ENCODE data around the gene CFI.
A peak's percentile ranks its signal among the peaks of the same experiment; 100 is the strongest.

The CFI gene

DNA sequence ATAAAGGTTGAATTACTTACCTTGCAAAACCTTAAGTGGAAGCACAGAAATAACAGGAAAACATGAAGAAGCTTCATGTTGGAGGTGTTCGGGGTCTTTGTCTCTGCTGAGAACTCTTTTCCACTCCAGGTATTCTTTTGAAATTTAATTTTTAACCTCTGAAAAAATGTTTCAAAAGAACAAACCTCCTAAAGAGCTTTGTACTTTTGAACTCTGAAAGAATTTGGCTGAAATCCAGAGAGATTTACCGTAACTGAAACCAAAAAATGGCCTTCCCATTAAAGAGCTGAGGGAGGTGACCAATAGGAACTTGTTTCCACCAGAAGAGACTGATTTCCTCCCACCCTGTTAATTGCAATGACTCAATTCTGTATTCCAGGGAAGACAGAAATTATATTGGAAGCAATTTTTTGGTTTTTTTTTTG, at the start of gene CFI:
Gene CFI (minus strand): TSS at position 105 of the 425 bp plus-strand sequence. CDS start 28 bp downstream, at position 77.
- DNase-seq: no peak

DNA sequence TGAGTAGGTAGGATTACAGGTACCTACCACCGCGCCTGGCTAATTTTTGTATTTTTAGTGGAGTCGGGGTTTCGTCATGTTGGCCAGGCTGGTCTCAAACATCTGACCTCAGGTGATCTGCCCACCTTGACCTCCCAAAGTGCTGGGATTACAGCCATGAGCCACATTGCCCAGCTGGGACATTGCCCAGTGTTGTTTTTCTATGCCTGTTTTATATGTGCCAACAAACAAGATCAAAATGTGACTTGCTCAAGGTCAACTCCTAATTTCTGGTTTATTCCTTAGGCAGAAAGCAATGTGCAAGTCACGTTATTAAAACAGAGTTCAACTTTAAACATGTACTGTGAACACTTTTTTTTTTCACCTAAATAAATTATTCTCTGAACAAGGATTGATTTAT, 48.8 kb upstream of the CFI start:
- no peak for DNase-seq

DNA sequence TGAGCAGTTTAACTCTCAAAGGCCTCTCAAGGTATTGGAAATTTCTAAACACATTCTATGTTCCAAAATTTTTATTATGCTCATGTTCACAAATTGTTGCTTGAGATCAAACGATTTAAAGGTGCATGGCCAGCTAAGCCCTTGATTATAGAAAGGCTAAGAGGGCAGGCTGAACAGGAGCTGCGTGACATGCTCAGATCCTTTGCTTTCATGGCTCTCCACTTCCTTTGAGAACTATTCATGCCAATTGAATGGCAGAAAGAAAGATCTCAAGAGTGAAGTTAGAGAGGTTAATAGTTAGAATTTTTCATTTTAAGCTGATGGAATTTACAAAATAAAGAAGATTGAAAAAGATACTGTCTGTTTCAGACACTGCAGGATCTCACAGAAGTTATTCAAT, 46.7 kb upstream of the CFI start:
- DNase-seq: no peak

DNA sequence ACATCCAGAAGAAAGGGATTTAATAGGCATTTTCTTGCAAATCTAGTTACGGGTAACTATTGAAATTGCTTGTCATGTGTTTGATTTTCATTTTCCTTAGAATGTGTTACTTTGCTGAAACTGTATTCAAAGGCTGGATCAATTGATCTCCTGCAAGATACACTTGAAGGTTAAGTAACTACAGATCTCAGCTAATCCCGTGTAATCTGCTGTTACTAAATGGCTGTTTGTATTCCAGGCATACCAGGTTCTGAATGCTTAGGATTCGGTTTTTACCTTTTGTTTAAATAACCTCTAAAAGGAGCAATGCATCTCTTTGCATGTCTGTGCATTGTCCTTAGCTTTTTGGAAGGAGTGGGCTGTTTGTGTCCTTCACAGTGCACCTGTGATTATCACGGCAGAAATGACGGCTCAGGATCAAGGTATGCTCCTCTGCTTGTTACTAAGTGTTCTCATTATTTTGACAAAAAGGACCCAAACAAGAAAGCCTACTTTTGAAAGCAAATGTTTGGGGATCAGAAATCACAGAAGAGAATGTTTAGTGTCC, 46.2 kb upstream of the CFI start, which contains the start of gene LRIT3:
Gene LRIT3 (plus strand): TSS at position 212 of the 547 bp plus-strand sequence. CDS start 95 bp downstream, at position 307.
- DNase-seq: no peak

DNA sequence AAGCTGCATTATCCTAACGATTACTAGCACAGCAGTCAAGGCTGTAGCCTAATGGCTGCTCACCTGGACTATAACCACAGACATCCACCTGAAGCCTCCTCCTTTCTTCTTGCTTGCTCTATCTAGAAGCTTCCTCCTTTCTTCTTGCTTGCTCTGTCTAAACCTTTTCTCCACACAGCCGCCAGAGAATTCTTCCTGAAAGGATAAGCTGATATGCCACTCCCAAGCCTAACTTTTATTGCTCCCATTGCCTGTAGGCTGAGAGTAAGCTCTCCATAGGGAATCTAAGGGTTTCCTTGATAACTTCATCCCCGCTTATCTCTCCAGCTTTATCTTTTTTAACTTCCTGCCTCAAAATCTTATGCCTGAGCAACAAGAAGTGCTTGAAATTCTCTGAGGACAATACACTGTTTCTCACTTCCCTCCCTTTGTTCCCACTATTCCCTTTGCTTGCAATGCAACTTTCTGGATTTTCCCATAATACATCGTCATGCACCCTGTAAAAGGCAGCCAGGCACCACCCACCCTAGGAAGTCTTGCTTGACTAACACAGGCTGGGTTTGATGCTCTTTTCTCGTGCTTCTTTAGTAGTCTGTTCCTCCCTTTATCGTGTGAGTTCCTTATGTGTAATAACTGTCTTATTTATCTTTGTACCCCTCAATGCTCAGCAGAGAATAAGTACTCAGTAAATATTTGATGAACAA, 44.7 kb upstream of the CFI start:
- no peak for DNase-seq

DNA sequence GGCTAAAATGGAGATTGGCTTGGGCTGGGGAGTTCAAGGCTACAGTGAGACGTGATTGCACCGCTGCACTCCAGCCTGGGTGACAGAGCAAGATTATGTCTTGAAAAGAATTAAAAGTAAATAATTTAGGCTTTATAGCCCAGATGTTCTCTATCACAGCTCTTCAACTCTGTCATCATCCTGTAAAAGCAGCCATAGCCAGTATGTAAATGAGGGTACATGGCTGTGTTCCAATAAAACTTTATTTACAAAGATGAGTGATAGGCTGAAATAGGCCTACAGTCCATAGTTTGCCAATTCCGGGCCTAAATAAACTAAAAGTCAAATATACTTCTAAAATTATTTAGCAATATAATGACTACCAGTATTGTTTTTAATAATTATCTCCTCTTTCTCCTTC, 35.2 kb upstream of the CFI start:
- no peak for DNase-seq

DNA sequence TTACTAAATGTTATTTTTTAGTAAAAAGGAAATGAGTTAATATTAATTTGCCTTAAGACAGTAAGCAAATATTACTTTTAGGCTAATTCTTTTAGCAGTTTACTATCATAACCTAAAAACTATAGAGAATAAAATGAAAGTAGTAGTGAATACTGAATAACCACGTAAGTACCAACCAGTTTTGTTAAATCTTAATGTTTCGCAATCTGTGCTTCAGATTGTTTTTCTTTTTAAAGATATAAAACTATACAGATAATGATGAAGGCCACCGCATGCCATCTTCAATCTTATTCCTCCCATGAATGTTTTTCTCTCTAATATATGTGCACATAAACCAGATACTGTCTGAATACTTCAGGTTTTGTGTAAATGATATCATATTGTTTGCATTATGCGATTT, 32.0 kb upstream of the CFI start:
- no peak for DNase-seq

DNA sequence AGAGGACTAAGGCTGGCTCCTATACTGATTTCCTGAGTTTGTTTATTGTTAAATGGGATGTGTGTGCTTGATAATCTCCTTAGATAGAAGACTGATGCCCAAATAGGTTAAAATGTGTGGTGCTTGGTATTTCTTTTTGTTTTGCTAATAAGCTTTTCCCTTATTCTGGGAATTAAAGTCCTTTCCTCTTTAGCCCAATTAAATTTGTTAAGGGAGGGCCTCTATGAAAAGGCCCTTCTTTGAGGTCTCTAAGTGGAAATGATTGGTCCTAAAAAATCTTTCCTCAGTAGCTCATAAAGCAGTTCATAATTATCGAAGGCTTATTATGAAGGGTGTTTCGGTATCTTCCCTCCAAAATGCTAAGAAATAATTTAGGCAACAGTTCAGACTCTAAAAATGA, 25.9 kb upstream of the CFI start, which contains the start of gene RRH:
Gene RRH (plus strand): TSS at position 301 of the 400 bp plus-strand sequence. CDS start 56 bp downstream, at position 357.
- no peak for DNase-seq

DNA sequence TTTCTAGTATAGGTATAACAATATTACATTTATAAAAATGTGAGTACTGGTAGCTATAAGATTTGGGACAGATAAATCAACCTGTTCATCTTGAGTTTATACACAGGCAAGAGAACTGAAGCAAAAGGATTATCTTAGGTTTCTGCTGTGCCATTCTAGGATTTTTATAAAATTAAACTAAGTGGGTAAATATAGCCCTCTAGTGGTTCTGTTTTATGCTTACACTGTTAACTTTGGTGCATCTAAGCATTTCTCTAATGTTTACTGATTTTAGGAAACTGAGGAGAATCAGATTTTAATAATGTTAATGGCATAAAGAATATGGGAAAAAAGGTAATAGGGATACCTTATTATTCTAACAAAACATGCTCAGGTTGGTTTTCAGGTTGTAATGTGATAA, 24.9 kb upstream of the CFI start:
- DNase-seq: no peak

DNA sequence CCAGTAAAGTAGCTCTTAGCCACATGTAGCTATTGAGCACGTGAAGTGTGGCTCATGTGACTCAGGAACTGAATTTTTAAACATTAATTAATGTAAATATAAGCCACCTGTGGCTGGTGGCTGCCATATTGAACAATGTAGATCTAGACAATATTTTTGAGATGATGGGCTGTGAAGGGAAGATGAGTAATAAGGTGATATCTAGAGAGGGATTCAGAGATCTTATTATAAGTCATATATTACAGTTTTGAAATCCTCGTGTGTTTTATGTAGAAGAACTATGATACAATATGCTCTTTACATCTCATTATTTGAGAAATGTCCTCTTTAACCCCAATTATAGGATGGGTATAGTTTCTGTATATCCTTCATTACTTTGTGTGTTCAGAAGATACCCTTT, 19.4 kb upstream of the CFI start:
- no peak for DNase-seq

DNA sequence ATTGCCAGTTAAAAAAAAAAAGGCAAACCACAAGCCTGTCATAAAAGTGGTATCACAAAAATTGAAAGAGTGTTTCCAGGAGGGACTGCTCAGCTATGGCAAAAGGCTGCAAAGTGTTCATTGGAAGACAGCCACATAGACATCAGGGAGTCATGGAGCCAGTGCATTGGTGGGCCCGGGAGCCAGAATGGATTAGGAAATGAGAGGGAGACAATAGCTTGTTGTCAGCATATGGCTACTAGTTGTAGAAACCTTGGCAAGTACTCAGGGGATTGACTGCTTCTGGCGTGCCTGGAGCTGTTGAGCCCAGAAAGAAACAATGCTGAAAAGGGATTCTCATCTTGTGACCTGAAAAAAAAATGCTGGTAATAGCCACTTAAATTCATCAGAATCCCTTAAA, 18.8 kb upstream of the CFI start:
- DNase-seq: peak in 15 of 51 donors; percentile 1 to 58 (median 6)

DNA sequence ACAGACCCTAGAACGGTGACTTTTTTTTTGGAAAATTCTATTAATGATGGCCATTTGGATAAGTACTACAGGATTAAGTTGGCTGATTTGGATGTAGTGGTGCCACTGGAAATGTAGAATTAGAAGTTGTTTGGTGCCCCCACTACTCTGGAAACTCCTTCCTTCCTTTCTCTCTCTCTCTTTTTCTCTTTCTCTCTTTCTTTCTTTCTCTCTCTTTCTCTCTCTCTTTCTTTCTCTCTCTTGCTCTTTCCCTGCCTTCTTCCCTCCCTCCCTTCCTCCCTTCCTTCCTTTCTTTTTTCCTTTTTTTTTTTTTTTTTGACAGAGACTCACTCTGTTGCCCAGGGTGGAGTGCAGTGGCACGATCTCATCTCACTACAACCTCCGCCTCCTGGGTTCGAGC, 16.5 kb upstream of the CFI start:
- no peak for DNase-seq

DNA sequence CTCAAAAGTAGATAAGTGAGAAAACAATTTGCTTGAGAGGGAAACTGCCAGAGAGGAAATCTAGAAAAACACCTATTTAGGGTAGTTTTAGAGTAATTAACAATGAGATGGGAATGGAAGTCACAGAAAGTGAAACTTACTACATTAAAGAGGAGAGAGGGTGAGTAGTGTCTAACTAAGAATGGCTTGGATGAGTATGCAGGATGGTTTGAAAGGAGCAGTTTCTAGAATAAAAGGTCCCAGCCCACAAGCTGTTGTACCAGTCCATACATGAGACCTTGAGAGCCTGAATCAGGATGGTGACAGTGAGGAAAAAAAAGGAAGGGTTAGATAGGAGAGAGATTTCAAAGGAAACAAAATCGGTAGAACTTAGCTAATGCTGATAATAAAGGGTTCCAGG, 15.1 kb upstream of the CFI start:
- no peak for DNase-seq

DNA sequence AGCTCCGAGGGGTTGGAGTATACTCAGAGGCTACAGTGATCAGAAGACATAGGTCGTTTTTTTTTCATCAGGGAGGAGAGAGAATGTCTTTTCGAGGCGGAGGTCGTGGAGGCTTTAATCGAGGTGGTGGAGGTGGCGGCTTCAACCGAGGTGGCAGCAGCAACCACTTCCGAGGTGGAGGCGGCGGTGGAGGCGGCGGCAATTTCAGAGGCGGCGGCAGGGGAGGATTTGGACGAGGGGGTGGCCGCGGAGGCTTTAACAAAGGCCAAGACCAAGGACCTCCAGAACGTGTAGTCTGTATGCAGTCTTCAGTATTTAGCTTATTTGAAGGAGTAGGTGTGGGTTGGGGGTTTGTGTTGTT, 14.3 kb upstream of the CFI start:
- DNase-seq: peak in 1 of 51 donors; percentile 11

DNA sequence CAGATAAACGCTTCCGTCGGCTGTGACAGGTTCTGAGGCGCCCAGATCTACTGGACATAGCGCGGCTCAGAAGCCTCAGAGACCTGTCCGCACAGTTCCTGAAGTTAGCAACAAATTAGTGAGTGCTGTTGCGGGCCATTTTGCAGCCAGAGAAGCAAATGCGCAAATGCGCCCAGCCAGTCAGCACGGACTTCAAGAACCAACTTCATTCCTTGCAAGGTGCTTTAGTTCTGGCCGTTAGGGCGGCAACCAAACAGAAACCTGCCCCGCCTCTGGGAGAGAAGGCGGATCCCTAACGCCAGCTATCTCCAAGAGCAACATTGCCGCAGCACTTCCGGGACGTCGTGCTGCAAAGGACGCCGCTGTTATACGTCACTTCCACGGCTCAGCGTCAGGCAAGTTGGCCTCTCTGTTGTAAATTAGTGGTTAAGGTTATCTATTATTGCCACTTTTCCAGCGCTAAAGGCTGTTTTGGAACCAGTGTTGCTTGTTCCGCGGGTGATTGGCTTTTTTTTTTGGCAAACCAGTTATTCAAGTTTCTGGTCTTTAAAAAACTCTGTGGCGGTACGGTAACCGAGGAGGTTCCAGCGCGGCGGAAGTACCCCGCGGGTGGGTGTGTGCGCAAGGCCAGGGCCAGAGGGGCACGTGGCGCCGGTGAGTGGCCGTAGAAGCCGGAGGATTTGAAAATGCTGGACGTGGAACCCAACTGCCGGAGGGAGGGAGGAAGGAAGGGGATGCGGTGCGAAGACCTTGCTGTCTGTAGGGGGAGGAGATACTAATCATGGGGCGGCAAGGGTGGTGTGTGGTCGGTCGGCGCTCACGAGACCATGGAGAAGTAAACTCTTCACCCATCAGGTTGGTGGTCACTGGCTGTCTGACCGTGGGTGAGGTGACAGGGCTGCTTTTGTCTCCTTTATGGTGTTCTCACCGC, 13.6 kb upstream of the CFI start, which contains the start of gene GAR1:
Gene GAR1 (plus strand): TSS at position 612 of the 931 bp plus-strand sequence. CDS start 403 bp downstream, outside the sequence.
- peak; percentile 39 to 93 (median 78) for DNase-seq

DNA sequence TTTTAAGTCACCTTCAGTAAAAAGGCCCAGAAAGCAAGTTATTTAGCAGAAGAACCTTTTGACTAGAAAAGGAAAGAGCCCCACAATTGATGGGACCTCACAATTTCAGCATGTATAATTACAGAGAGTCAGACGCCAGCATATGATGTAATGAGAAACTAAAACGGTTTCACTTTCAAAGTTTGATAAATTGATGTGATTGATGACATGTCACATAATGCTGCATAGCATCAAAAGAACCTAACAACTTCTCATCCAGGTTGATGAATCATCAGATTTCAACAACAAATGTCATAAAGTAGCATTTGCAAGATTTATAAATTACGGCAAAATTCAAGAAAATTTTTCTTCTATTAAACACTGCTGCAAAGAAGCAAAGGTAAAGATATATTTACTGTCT, 9.9 kb upstream of the CFI start:
- no peak for DNase-seq

DNA sequence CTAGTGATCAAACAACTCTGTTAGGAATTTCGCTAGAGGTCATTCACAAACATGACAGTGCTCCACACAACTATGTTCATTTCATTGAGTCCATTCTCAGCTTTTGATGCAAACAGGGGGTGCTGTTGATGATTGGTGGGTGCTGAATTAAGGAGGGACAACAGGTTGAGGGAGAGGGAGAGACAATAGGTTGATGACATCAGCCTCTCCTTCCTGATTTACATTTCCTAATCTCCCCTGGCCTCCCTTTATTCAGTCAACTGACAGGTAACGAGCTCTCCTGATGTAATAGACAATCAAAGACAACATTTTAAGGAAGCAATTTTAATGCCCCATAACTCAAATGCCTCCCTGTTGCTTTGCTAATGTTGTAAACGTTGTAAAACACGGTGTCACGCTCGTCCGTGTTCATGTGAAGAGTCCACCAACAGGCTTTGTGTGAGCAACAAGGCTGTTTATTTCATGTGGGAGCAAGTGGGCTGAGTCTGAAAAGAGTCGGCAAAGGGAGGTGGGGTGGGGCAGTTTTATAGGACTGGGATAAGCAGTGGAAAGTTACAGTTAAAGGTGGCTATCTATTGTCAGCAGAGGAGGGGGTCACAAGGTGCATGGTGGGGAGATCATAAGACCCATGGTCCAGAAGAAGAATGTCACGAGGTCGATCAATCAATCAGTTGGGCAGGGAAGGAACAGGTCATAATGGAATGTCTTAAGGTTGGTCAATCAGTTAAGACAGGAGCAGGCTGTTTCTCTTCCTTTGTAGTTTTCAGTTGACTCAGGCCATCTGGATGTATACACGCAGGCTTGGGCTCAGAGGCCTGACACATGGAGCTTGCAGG, 9.0 kb upstream of the CFI start:
- no peak for DNase-seq

DNA sequence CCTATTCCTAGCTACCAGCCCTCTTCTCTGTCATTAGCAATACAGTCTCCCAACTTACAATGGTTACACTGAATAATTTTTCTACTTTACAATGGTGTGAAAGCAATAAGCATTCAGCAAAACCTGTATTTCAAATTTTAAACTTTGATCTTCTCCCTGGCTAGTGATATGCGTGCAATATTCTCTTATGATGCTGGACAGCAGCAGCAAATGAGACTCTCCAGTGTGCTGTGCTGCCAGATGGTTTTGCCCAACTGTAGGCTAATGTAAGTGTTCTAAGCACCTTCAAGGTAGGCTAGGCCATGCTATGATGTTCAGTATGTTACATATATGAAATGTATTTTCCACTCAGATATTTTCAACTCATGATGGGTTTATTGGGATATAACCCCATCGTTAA, 7.9 kb upstream of the CFI start:
- DNase-seq: no peak

DNA sequence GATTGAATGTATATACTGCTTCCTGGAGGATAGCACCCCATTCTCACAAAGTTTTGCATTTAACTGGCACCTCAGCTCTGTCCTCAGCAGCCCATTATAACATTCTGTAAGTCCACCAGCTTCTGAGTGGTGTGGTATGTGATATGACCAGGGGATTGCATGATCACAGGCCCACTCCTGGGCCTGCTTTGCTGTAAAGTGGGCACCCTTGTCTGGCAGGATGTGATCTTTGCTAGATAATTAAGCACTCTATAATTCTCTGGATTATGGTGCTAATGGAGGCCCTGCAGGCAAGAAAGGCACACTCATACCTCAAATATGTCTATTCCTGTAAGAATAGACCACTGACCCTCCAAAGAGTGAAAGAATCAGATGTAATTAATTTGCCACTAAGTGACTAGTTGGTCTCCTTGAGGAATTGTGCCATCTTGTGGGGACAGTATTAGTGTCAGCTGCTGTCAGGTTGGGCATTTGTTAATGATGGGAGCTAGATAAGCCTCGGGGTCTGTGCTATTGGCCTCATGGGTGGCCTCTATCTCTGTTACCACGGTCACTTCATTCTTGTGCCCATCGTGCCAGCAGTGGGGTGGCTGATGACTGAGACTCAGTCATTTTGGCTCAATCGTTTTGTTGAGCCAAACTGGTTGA, 2.2 kb upstream of the CFI start:
- DNase-seq: peak in 4 of 51 donors; percentile 1 to 12 (median 3)

DNA sequence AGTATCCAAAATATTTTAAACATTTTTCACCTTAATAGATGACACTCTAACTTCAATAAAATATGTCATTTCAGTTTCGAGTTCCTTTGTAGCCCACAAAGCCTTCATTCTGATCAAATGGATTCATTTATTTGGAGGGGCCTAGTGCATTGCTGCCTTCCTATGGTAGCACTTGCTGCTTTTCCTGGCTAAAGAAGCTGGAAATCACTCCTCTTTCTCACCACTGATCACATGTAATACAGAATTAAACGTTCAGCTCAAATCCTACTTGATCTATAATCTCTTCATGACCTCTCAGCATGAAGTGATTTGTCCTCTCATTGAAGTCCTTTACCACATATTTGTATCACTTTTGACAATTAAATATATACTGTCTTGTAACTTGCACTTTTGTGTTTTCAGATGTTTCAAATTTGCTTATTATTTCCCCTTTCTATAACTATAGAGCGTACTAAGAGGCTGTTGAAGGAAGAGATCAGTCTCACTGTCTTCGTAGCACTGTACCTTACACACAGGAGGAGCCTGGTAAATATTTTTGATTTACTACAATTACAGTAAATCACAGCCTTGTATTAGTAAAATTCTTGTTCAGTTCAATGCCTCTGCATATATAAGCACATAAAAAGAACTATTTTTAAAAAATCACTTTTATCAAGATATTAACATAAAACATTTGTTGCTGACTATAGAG, 555 bp downstream of the CFI start:
- DNase-seq: no peak
